Esophagus muscularis mucosa (tissue), 4 donors: ENCODE measurements around the gene TANGO2.

Experiments
- CTCF ChIP-seq, 3 experiments: fragments of 200-600 bp in 2 of 3; fragments of 450-650 bp in 1 of 3; sonication (generic) in 2 of 3; IDR thresholded peaks; one replicate each; pipeline ENCODE4 v1.5.1; 2017 to 2019; ENCODE audit warnings: antibody characterized with exemption in 3 of 3, mild to moderate bottlenecking in 2 of 3, moderate library complexity in 1 of 3
- EP300 ChIP-seq: sonication (generic); formaldehyde crosslinking; IDR thresholded peaks from one replicate; pipeline ENCODE4 v1.6.1; 2017; ENCODE audit warnings: antibody characterized with exemption
- POLR2A ChIP-seq: fragments of 450-650 bp; IDR thresholded peaks from one replicate; pipeline ENCODE4 v1.6.1; 2017; ENCODE audit warnings: antibody characterized with exemption, moderate library complexity, mild to moderate bottlenecking, low read depth
- POLR2AphosphoS5 ChIP-seq, 2 donors: sonication (generic); formaldehyde crosslinking; IDR thresholded peaks; one replicate each; pipeline ENCODE4 v1.6.1; 2017; ENCODE audit warnings: antibody characterized with exemption in 2 of 2

GRCh38 chr22:20026204-20026908, 5.4 kb downstream of the TANGO2 start:
- TF ChIP-seq CTCF (IDR thresholded peaks at IDR 0.05) (no peak), POLR2A (no peak), EP300 (no peak), POLR2AphosphoS5 (IDR thresholded peaks at IDR 0.05) (no peak)
